C4-2B (cell line): ENCODE measurements around the gene TIMM21.

ENCODE experiments used
- CTCF ChIP-seq: fragments of 450-650 bp; conservative IDR thresholded peaks from 2 replicates; pipeline ENCODE4 v1.5.1; 2017; ENCODE audit warnings: mild to moderate bottlenecking
- ZFX ChIP-seq: fragments of 450-650 bp; IDR thresholded peaks from 2 replicates; pipeline ENCODE4 v1.6.1; 2017

GRCh38 chr18:74132201-74132600 is 16.1 kb upstream of the TIMM21 start:
- no peak for TF ChIP-seq CTCF
- TF ChIP-seq ZFX: no peak
